ENCODE measurements around the gene MAVS.

The MAVS gene

DNA sequence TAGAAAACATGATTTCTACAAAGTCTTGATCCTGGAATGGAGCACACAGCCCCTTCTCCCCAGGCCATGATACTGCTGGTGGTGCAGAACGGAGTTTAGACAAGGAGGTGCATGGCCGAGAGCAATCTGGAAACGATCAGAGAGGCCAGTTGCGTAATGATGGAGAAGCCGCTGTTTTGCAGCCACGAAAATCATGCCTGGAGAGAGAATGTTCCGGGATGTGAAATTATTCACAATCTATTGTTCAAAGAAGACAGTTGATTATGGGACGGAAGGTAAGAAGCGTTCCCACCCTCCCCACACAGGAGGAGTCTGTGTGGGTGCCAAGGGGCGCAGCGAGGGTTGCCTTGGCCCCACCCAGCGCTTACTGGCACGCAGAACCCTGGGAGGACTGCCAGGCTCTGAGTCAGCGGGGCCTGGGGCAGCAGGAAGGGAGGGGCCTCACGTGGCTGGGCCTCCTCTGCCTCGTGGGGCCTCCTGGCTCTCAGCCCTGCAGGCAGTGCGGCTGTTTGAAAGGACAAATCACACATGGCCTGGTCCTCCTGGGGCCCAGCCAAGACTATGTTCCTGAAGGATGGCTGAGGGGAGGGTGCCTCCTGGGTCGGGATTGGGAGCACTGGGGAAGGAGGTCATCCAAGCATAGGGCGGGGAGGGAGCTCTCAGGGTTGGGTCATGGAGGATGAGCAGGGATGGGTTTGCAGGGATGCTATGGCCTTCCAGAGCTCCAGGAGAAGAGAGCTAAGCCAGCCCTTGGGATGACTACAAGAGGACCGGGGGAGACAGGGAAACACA lies 35.0 kb upstream of the MAVS start:
- H3K27ac Mint-ChIP-seq = peak overlapping the region; percentile 89 to 100 (median 99)
- no peaks in the 10 kb centered on the region for H3K9me3 Mint-ChIP-seq
- no peaks in the 10 kb centered on the region for H3K36me3 Mint-ChIP-seq (ENCODE audit: low read depth)
- H3K4me1 Mint-ChIP-seq = peaks cover 43% of the 10 kb centered on the region
- TF ChIP-seq, protein P1, sequence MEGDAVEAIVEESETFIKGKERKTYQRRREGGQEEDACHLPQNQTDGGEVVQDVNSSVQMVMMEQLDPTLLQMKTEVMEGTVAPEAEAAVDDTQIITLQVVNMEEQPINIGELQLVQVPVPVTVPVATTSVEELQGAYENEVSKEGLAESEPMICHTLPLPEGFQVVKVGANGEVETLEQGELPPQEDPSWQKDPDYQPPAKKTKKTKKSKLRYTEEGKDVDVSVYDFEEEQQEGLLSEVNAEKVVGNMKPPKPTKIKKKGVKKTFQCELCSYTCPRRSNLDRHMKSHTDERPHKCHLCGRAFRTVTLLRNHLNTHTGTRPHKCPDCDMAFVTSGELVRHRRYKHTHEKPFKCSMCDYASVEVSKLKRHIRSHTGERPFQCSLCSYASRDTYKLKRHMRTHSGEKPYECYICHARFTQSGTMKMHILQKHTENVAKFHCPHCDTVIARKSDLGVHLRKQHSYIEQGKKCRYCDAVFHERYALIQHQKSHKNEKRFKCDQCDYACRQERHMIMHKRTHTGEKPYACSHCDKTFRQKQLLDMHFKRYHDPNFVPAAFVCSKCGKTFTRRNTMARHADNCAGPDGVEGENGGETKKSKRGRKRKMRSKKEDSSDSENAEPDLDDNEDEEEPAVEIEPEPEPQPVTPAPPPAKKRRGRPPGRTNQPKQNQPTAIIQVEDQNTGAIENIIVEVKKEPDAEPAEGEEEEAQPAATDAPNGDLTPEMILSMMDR (IDR thresholded peaks at IDR 0.05; ENCODE audit: unreplicated experiment in 3 of 3) = no peak
- peak overlapping the region in 2 of 3 experiments; percentile 38 to 72 for H3K4me3 Mint-ChIP-seq
- peaks cover 3% of the 10 kb centered on the region for H3K27me3 Mint-ChIP-seq (ENCODE audit: low read depth)

GRCh38 chr20:3812259-3812681 lies 34.4 kb upstream of the MAVS start:
- Mint-ChIP-seq H3K4me1 (peaks cover 36% of the 10 kb centered on the region), H3K27me3 (ENCODE audit: low read depth) (peaks cover 3% of the 10 kb centered on the region), H3K27ac (peak overlapping the region; percentile 89 to 100 (median 99)), H3K9me3 (no peaks in the 10 kb centered on the region), H3K36me3 (ENCODE audit: low read depth) (no peaks in the 10 kb centered on the region), H3K4me3 (peak overlapping the region in 1 of 3 experiments; percentile 69)
- TF ChIP-seq, protein P1 (IDR thresholded peaks at IDR 0.05; ENCODE audit: unreplicated experiment in 3 of 3) = no peak

DNA sequence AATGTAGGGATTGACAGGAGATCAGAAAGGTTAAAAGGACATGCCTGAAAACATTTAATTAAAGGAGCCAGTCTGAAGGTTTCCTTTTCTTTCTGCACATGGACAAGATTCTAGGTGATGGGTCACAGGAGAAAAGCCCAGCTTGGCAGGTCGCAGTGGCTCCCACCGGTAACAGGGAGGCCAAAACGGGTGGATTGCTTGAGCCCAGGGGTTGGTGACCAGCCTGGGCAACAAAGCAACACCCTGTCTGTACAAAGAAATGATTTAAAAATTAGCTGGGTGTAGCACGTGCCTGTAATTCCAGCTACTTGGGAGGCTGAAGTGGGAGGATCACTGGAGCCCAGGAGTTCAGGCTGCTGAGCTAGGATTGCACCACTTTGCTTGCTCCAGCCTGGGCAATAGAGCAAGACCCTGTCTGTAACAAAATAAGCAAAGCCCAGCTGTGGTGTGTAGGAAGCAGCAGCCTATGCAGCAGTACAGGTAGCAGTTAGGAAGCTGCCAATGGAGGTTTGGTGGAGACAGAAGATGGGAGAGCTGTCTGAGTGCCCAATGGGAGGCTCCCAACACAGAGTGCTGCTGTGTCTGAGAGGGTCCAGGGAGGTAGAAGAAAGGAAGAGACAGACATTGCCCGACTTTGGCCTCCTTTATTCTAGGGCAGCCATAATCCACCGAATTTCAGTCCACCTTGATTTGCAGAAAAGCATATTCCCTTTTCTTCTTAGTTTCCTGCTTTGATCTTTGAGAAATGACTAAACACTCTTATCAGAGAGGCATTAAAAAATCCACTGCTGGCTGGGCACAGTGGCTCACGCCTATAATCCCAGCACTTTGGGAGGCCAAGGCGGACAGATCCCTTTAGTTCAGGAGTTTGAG lies 33.4 kb upstream of the MAVS start:
- H3K27me3 Mint-ChIP-seq (ENCODE audit: low read depth) = peaks cover 3% of the 10 kb centered on the region
- H3K4me1 Mint-ChIP-seq = peaks cover 29% of the 10 kb centered on the region
- H3K36me3 Mint-ChIP-seq (ENCODE audit: low read depth) = no peaks in the 10 kb centered on the region
- no peaks in the 10 kb centered on the region for H3K9me3 Mint-ChIP-seq
- TF ChIP-seq, protein P1 (IDR thresholded peaks at IDR 0.05; ENCODE audit: unreplicated experiment in 3 of 3) = no peak
- no peak overlapping the region for H3K4me3 Mint-ChIP-seq
- H3K27ac Mint-ChIP-seq = peak overlapping the region in 2 of 3 experiments; percentile 99 to 100

GRCh38 chr20:3813848-3814581 lies 32.6 kb upstream of the MAVS start:
- TF ChIP-seq, protein P1 (IDR thresholded peaks at IDR 0.05; ENCODE audit: unreplicated experiment in 3 of 3) = no peak
- H3K4me1 Mint-ChIP-seq = peaks cover 33% of the 10 kb centered on the region
- no peaks in the 10 kb centered on the region for H3K36me3 Mint-ChIP-seq (ENCODE audit: low read depth)
- peaks cover 3% of the 10 kb centered on the region for H3K27me3 Mint-ChIP-seq (ENCODE audit: low read depth)
- H3K4me3 Mint-ChIP-seq = no peak overlapping the region
- peak overlapping the region in 2 of 3 experiments; percentile 99 to 100 for H3K27ac Mint-ChIP-seq
- H3K9me3 Mint-ChIP-seq = no peaks in the 10 kb centered on the region

DNA sequence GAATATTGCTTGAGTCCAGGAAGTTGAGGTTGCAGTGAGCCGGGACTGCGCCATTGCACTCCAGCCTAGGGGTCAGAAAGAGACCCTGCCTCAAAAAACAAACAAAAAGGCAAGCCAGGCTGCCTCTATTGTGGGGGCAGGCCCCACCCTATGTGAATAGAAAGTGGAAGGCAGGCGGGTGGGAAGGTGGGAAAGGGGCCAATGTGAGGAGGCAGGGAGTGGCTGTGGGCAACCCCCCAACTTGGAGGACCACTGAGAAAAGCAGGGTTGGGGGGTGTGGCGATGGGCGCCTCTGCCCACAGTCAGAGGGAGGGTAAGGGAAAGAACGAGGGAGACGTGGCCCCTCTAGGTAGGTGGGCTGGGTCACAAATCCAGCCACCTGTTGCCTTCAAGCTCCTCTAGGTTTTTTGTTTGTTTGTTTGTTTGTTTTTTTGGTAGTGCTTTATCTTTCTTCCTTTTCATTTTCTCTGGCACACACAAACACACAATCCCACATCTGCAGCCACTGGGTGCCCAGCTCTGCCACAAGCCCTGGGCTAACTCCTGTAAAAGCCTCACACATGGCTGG lies 31.6 kb upstream of the MAVS start:
- Mint-ChIP-seq H3K27me3 (ENCODE audit: low read depth) (peaks cover 3% of the 10 kb centered on the region), H3K4me3 (no peak overlapping the region), H3K4me1 (peaks cover 38% of the 10 kb centered on the region), H3K36me3 (ENCODE audit: low read depth) (no peaks in the 10 kb centered on the region), H3K27ac (peak overlapping the region in 1 of 3 experiments; percentile 47), H3K9me3 (no peaks in the 10 kb centered on the region)
- TF ChIP-seq, protein P1 (IDR thresholded peaks at IDR 0.05; ENCODE audit: unreplicated experiment in 3 of 3) = no peak

Measured in nephron (organoid).